Adrenal gland (tissue), 12 donors: ENCODE data around the gene ENAH. TPM values are rescaled to one million over a fixed set of nuclear protein-coding genes. Genes with fewer than 3 reads are reported as not detected.
"Not testable (repeated sequence)": the region's sequence is repeated elsewhere in the genome, so short reads cannot be mapped to it uniquely, and the experiment has no call there.

Experiments
- DNase-seq, 7 donors: peaks; one replicate each; pipeline ENCODE4 v3.0.0-alpha.2; 2019 to 2020
- H3K27ac ChIP-seq, 5 donors: fragments of 200-600 bp; sonication (generic) in 4 of 5; 1 replicate in 3 of 5; 2 replicates in 2 of 5; pipeline versions ENCODE4 v1.5.1 to v1.8.0; 2016 to 2020; ENCODE audit warnings: mild to moderate bottlenecking in 1 of 5
- H3K27me3 ChIP-seq: fragments of 200-600 bp; 2 replicates; pipeline ENCODE4 v1.8.0; 2021
- H3K36me3 ChIP-seq, 2 donors: fragments of 200-600 bp; replicated peaks in 1 of 2; 1 replicate in 1 of 2; 2 replicates in 1 of 2; pipeline versions ENCODE4 v1.5.1 to v1.8.0; 2018 to 2022
- H3K4me1 ChIP-seq, 2 donors: fragments of 200-600 bp; replicated peaks in 1 of 2; 1 replicate in 1 of 2; 2 replicates in 1 of 2; pipeline versions ENCODE4 v1.5.1 to v1.8.0; 2018 to 2021
- H3K4me3 ChIP-seq, 4 donors: fragments of 200-600 bp; sonication (generic) in 3 of 4; one replicate each; pipeline ENCODE4 v1.5.1; 2016 to 2018
- H3K9me3 ChIP-seq, 3 donors: fragments of 200-600 bp; sonication (generic) in 1 of 3; replicated peaks in 1 of 3; 1 replicate in 2 of 3; 2 replicates in 1 of 3; pipeline versions ENCODE4 v1.5.1 to v1.8.0; 2016 to 2021
- POLR2A ChIP-seq, 2 donors: fragments of 450-650 bp; IDR thresholded peaks; one replicate each; pipeline ENCODE4 v1.6.1; 2017; ENCODE audit warnings: antibody characterized with exemption in 2 of 2, mild to moderate bottlenecking in 2 of 2, moderate library complexity in 1 of 2
- WGBS, 4 donors: extraction: QIAGEN DNeasy Blood & Tissue Kit in 2 of 4; methylation state at CpG; one replicate each; pipeline versions ENCODE4 v1.1.5 to v1.1.7; 2013 to 2017; 5-methylcytosine and 5-hydroxymethylcytosine counted together
- intact Hi-C, 2 donors: fragments of 100-400 bp; cut with DNase I; formaldehyde crosslinking; loops; one replicate each; pipeline versions ENCODE4 v1.14.1 to v1.15.0; 2022 to 2023
- polyA plus RNA-seq, 3 donors: library from polyadenylated mRNA; stranded (reverse); fragments of 200-250 nt in 2 of 3; fragments of 350-450 nt in 1 of 3; fragmentation: Illumina TruSeq in 1 of 3; extraction: RNeasy Lipid Tissue Mini Kit (QIAGEN cat#74804) in 1 of 3; gene quantifications; one replicate each; pipeline ENCODE4 v1.2.3, GENCODE V29; 2013 to 2014
- total RNA-seq, 9 donors: library from RNA; depleted of rRNA in 4 of 9; stranded (reverse); fragments of >200 nt in 4 of 9; fragments of 120-200 nt in 1 of 9; fragmentation: NEBNext Ultra II Directional in 1 of 9; extraction: Animal tissue kit (Norgen Biotek cat#: 25700) in 1 of 9; gene quantifications; one replicate each; pipeline versions ENCODE4 v1.1.0 to v1.2.4, GENCODE V29; 2013 to 2023
- TF ChIP-seq, protein P1 (sequence below), 6 experiments: fragments of 450-650 bp in 4 of 6; fragments of 200-600 bp in 2 of 6; sonication (generic) in 1 of 6; IDR thresholded peaks; 1 replicate in 5 of 6; 2 replicates in 1 of 6; pipeline versions ENCODE4 v1.5.1 to v1.8.0; 2016 to 2021; ENCODE audit warnings: antibody characterized with exemption in 6 of 6, mild to moderate bottlenecking in 2 of 6, moderate library complexity in 1 of 6
- donor health status: healthy with polysubstance abuse.
- donor health status: Bipolar disorder and iron deficiency.
- donor health status: DM: yes; HTN: yes; CAD: no.
- donor health status: DM: no; HTN: no; CAD: no.
- donor health status: DM: no; HTN: no; CAD: no.
- donor health status: DM: yes; HTN: yes; CAD: no.

The ENAH gene
- total and polyA plus RNA-seq, 12 donors, result 10.0 to 142 (median 71.9) TPM

GRCh38 chr1:225699336-225699735, 46.4 kb upstream of the ENAH start:
- no peaks in the 10 kb centered on the region for H3K36me3 ChIP-seq
- WGBS, 4 donors, result 52 to 79% (median 75%) methylated on average over 2 of the region's 2 CpGs
- no peak overlapping the region for H3K27ac ChIP-seq
- TF ChIP-seq POLR2A (IDR thresholded peaks at IDR 0.05), result no peak
- TF ChIP-seq, protein P1, sequence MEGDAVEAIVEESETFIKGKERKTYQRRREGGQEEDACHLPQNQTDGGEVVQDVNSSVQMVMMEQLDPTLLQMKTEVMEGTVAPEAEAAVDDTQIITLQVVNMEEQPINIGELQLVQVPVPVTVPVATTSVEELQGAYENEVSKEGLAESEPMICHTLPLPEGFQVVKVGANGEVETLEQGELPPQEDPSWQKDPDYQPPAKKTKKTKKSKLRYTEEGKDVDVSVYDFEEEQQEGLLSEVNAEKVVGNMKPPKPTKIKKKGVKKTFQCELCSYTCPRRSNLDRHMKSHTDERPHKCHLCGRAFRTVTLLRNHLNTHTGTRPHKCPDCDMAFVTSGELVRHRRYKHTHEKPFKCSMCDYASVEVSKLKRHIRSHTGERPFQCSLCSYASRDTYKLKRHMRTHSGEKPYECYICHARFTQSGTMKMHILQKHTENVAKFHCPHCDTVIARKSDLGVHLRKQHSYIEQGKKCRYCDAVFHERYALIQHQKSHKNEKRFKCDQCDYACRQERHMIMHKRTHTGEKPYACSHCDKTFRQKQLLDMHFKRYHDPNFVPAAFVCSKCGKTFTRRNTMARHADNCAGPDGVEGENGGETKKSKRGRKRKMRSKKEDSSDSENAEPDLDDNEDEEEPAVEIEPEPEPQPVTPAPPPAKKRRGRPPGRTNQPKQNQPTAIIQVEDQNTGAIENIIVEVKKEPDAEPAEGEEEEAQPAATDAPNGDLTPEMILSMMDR (IDR thresholded peaks at IDR 0.05), result no peak
- intact Hi-C loops, result no loop called here
- H3K27me3 ChIP-seq, result no peaks in the 10 kb centered on the region
- H3K4me1 ChIP-seq, result peaks cover 4 to 11% of the 10 kb centered on the region in 2 donors
- DNase-seq, result no peak
- no peak overlapping the region for H3K4me3 ChIP-seq
- no peaks in the 10 kb centered on the region for H3K9me3 ChIP-seq

- H3K27me3 ChIP-seq, H3K4me3 ChIP-seq, H3K9me3 ChIP-seq, H3K27ac ChIP-seq, intact Hi-C loops, H3K36me3 ChIP-seq: not testable (repeated sequence)
- peaks cover 8 to 23% of the 10 kb centered on the region in 2 donors for H3K4me1 ChIP-seq
- 91 to 94% (median 92%) methylated on average over 4 of the region's 4 CpGs for WGBS, 4 donors
- DNase-seq, result peak in 1 of 7 donors; percentile 15
Observed at GRCh38 chr1:225698194-225698593, 45.3 kb upstream of the ENAH start.

DNA sequence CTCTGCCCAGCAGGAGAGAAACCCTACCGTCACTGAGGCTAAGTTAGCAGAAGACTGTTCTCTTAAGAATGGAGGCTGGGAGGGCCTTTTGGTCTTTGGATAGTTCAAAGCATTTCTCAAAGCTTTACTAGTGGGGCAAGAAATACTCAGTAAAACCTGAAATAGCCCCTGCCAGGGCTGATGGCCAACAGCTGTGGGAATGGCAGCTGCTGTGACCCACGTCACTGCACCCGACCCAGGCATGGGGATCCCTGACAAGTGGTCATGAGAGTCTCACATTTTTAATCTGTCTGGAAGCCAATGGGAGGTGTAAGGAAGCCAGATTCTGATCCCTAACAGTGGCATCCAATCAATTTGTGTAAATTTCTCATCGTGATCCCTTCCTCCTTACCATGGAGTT, 44.5 kb upstream of the ENAH start:
- TF ChIP-seq POLR2A (IDR thresholded peaks at IDR 0.05), result no peak
- TF ChIP-seq, protein P1 (IDR thresholded peaks at IDR 0.05), result no peak
- H3K27ac ChIP-seq, result no peak overlapping the region
- no peaks in the 10 kb centered on the region for H3K9me3 ChIP-seq
- WGBS, 4 donors, result 68 to 85% (median 76%) methylated on average over 4 of the region's 4 CpGs
- no peaks in the 10 kb centered on the region for H3K27me3 ChIP-seq
- H3K4me1 ChIP-seq, result peaks cover 8 to 26% of the 10 kb centered on the region in 2 donors
- intact Hi-C loops, result no loop called here
- no peak overlapping the region for H3K4me3 ChIP-seq
- peak in 1 of 7 donors; percentile 39 for DNase-seq
- H3K36me3 ChIP-seq, result no peaks in the 10 kb centered on the region

DNA sequence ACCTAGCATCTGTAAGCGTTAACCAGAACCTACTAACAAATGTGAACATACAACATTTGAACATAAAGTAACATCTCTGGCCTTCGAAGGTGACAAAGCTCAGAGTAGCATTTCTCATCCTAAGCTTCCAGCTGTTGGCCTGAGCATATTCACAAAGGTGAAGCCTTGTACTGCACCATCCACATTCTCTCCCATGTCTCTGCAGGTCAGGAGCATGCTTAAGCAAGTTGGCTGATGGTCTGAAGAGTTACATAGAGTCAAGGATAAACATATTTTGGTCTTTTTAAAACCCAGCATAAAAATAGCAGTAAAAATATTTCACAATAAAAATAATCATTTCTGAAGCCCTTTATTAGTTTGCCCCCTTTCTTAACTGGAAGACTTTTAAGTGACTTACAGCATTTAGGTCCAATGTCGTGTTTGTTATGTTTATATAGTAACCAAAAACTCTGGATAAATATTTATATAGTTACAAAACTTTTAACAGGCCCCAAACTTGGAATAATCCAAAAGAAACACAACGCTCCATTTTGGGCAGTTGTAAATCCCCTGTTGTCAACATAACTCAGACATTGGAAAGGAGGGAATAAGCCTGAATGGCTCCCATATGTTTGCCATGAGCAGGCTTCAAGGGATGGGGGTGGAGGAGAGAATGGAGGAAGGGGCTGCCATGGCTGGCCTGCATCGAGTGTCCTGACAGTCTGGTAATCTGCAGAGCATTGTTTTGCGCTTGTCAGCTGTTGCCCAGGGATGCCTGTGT, 42.8 kb upstream of the ENAH start:
- Histone ChIP-seq H3K4me1 (peaks cover 8 to 26% of the 10 kb centered on the region in 2 donors), H3K9me3 (no peaks in the 10 kb centered on the region), H3K36me3 (no peaks in the 10 kb centered on the region), H3K4me3 (no peak overlapping the region), H3K27ac (no peak overlapping the region), H3K27me3 (no peaks in the 10 kb centered on the region)
- TF ChIP-seq POLR2A (IDR thresholded peaks at IDR 0.05), result no peak
- TF ChIP-seq, protein P1 (IDR thresholded peaks at IDR 0.05), result no peak
- DNase-seq, result peak in 1 of 7 donors; percentile 36
- WGBS, 4 donors, result 73 to 84% (median 77%) methylated on average over 6 of the region's 6 CpGs
- intact Hi-C loops, result no loop called here

- H3K27ac ChIP-seq, result peak overlapping the region in 4 of 5 donors; percentile 4 to 66 (median 22)
- no peaks in the 10 kb centered on the region for H3K27me3 ChIP-seq
- H3K36me3 ChIP-seq, result no peaks in the 10 kb centered on the region
- TF ChIP-seq, protein P1 (IDR thresholded peaks at IDR 0.05), result no peak
- peak in 1 of 2 donors; percentile 42 for TF ChIP-seq POLR2A (IDR thresholded peaks at IDR 0.05)
- no peaks in the 10 kb centered on the region for H3K9me3 ChIP-seq
- peaks cover 8 to 26% of the 10 kb centered on the region in 2 donors for H3K4me1 ChIP-seq
- no peak overlapping the region for H3K4me3 ChIP-seq
- intact Hi-C loops, result no loop called here
- 20 to 26% (median 25%) methylated on average over 2 of the region's 2 CpGs for WGBS, 4 donors
- DNase-seq, result peak; percentile 46 to 90 (median 76)
Observed at GRCh38 chr1:225694151-225694603, 41.3 kb upstream of the ENAH start.

GRCh38 chr1:225693697-225694096, 40.8 kb upstream of the ENAH start:
- H3K36me3 ChIP-seq, intact Hi-C loops, H3K27me3 ChIP-seq, H3K9me3 ChIP-seq, H3K4me3 ChIP-seq: not testable (repeated sequence)
- Histone ChIP-seq H3K4me1 (peaks cover 8 to 26% of the 10 kb centered on the region in 2 donors), H3K27ac (peak overlapping the region in 2 of 5 donors; percentile 36 to 66)
- WGBS, 4 donors, result 77 to 86% (median 83%) methylated on average over 6 of the region's 6 CpGs
- peak in 1 of 7 donors; percentile 25 for DNase-seq
